Fibroblast of upper back skin (primary cell): Measurements from ENCODE around the gene MCOLN2.
A peak's percentile ranks its signal among the peaks of the same experiment; 100 is the strongest.
"Not testable (repeated sequence)": the region's sequence is repeated elsewhere in the genome, so short reads cannot be mapped to it uniquely, and the experiment has no call there.

Experiments
- DNase-seq: peaks from one replicate; pipeline ENCODE4 v3.0.0-alpha.2; 2013

Gene MCOLN2

DNA sequence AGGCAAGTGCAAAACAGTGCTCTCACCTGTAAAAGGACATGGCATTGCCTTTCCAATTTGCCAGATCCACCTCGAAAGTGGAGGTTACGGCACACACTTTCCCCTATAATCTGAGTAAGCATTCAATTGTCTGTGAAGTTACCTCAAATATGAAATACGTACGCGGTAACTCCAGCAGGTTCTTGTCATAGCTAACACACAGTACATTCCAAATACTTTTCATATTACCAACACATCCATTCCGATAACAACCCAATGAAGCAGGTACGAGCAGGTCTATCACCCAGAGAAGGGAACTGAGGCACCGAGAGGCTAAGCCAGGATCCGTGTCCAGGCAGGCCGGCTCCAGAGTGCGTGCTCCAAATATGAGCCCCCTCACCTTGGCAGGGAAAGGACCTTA lies 57.2 kb downstream of the MCOLN2 start:
- no peak for DNase-seq

DNA sequence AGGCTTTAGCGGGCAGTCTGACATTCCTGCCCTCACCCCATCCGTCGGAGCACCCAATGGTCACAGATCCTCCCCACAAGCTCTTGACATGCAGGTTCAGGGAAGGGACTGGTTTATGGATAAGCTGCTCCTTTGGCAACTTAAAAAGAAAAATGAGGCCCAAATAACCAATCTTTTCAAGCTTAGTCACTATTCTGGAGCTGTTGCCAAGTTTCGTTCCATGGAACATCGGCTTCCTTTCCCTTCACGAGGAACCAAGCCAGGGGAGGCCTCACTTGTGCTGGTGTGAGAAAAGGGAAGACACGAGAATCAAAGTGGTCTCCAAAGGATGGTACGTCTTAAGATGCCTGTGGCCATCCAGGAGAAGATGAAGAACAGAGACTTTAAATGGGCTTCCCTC lies 57.8 kb downstream of the MCOLN2 start:
- DNase-seq: peak; percentile 38

DNA sequence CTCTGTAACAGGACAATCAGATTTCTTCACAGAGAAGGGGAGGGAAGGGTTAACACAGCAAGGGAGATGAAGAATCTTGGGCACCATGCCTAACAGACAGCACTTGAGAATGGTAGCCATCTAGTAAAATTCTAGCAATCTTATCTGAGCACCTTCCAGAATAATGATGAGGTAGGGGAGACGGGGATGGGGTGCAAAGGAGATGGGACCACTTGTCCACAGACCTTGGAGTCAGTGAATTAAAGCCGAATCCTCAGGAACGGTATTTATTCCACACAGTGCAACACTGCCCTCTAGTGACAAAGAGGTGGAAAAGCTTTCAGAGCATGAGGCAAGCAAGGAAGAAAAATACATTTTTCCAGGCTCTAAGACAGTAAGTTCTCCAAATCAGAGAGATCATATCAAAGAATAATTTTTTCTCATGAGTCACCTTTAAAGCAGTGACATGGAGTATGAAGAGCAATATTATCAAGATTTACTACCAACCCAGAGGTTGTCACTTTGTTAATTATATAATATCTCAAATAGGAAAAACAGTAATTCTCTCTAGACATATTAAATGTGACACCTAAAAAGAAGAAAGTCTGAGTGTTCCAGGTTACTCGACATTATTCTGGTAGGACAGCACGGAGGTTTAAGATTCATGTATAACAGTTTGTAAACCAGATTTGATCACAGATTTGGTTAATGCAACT lies 60.6 kb downstream of the MCOLN2 start:
- DNase-seq: peak; percentile 70

DNA sequence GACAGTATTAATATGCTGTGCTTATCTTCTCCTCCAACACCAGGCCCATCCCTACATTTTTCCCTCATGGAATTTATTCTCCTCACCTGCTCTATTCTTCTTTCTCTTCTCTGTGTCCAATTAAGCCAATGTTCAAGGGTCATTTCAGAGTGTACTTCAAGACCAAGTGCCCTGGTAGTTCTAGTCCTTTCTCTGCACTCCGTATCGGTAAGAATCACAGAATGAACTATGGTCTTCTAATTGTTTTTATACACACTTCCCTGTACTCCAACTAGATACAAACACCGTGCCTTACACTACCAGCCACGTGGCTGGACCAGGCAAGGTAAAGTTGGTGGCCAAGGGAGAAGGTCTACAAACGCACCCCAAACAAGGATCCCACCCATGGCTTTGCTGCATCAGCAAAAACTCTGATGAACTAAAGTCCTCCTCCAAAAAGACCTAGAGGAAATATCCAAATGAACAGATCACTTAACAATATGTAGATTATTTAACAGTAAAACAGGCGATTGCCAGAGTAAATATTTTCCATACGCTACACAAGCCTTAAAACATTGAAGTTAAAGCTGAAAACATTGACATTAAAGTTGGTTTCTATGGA lies 63.8 kb downstream of the MCOLN2 start:
- DNase-seq: no peak

DNA sequence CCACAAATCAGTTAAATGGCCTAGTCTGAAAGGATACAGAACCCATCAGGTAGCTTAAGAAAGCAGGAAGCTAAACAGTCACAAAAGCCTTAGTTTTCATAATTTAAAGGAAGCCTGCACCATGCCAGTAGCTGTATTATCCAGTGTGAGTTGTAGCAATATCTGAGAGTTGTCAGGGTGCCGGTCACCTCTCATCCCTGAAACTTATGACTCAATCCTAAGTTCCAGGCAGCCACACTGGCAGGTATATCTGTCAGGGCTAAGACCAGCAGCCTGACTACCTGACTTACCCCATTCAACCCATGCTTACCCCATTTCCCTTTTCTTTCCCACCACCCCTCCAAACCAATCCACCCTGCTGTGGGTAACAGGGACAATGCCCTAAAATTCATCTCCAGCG lies 66.1 kb downstream of the MCOLN2 start:
- DNase-seq: no peak

DNA sequence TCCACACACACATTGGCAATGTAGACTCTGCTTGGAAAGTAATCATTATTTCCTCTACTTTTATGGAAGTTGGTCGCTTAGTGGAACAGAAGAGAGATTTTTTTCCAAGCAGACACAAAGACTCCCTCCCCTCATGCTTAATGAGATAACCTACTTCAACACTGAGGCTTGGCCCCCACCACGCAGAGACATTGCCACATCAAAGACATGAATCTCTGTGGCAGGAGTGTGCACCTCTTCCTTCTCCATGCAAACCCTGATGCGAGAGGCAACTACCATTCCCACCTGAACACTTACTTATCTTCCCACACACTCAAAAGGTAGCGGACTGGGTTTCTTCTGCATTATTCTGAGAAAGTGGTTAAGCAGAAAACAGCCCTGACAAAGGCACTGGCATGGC lies 66.6 kb downstream of the MCOLN2 start:
- no peak for DNase-seq

DNA sequence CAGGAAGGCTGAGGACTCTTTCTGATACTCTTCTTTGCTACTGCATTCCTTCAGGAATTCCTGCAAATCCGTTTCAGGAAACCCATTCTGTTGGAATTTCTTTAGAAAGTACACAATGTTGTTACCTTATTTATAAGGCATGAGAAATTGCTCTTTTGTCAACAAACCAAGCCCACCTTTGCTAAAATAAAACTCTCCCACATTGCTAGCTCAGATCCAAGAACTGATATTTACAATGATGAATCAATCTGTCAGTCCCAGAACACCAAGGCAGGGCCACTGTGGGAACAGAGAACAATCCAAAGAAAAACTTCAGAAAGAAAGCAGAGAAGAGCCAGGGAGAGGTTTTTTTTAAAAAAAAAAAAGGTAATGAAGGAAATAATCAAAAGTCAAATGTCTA lies 67.3 kb downstream of the MCOLN2 start:
- DNase-seq: no peak

DNA sequence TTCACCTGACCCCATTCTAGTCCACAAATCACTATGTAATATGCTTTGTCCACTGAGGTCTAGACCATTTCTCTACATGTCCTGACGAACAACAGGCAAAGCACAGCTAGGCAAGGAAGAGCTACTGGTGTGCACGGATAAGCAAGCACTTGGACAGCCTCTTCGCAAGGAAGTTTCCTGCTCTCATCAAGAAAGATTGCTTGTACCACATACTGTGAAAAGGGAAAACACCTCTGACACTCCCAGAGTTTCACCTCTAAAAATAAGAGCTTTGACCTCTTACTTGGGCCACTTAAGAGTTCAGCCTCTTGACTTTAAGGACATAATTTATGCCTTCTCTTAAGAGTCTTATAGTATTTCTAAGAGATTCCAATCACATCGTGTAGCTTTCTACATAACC lies 67.9 kb downstream of the MCOLN2 start:
- no peak for DNase-seq

DNA sequence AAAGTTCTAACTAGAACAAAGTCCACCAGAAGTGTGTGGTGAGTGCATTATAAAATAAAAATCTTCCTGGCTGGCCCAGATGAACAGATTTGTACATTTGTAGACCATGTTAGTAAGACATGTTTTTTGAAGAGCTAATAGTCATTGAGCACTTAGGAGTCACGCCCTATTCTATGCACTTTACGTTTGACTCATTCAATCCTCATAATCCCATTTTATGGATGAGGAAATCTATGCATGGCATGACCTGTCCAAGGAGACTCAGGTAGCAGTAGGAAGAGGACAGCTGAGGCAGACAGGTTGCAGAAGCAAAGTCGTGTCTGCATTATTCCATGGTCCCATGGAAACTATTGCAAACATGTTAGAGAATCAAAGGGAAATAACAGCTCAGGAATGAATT lies 73.6 kb downstream of the MCOLN2 start:
- DNase-seq: no peak

DNA sequence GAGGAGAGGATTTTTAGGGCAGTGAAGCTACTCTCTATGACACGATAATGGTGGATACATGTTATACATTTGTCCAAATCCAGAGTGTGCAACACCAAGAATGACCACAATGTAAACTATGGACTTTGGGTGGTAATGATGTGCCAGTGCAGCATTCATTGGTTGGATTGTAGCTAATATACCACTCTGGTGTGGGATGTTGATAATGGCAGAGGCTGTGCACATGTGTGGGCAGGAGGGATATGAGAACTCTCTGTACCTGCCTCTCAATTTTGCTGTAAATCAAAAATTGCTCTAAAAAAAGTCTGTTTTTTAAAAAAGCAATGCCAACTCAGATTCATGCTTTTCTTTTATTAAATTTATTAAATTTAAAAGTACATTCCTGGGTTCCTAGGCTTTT lies 76.8 kb downstream of the MCOLN2 start:
- no peak for DNase-seq

DNA sequence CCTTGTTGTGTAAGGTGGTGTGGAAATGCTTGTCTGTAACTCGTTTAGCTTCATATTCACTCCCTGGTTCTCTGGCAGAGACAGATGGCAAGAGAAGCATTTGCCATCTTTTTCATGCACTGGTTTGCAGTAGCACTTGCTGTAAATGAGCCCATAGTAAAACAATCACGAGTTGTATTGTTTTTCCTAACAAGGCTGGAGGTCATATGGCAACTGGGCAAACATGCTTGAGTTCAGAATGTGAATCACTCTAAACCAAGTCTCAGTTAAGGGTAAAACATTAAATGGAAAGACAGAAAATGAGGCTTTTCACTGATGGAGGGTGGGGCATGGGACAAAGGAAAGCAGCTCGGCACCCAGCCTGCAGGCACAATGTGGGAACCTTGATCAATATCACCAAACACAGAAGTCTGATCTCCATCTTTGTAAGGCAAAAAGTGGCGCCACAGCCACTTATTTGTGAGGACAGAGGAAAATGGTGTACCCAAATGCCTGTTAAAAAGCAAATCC lies 77.4 kb downstream of the MCOLN2 start:
- DNase-seq: no peak

DNA sequence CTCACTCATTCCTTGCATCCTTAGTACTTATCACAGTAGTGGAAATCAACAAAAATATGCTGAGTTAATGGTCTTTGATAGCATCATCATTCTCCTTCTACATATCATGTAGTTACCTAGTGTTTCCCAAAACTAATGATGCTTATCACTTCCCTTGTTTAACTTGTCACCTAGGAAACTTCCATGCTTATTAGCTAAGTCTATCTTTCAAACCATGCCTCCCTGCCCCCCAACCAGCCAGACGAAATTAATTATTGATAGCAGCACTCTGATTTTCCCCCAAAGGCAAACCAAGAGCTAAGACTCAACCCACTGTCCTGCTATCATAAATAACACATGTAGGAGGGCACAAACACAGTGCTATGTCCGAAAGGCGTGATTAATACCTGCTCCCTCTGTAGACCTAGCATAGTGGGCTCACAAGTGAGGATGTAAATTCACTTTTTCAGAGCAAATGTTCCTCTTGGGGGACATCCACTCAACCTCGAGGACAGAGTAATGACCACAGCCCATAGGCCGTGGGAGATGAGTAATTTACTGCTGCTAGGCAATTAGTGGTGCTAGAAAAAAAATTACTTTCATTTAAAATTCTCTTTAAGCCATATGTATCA lies 78.1 kb downstream of the MCOLN2 start:
- DNase-seq: no peak

DNA sequence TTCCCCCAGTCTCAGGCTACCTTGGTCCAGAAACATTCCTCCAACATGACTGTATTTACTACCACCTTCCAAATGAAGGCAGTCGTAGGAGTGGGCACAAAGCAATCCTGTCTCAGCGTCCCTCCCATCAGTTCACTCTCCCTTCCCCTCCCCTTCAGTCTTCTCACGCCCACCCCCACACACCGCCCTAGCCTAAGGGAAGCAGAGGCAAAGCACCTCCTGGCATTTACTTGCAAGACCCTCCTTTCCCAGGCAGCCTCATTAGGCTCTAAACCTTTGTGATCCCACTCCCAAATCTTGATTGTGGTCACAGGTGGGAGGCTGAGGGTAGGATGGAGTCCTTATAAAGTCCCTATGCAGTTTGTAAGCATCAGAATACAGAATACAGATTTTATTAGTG lies 80.0 kb downstream of the MCOLN2 start:
- DNase-seq: no peak

DNA sequence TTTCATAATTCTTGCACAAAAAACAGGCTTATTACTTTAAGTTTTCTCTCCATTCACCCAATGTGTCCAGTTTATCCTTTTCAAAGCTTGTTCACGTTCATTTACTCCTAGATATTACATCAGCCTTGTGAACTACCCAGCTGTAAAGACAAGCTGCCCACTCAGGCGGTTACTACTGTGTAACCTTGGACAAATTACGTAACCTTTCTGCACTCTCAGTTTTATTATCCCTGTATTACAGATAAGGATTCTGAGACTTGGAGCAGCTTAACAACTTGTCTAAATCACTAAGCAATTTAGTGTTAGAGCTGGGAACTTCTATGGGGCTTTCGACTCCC lies 83.4 kb downstream of the MCOLN2 start:
- DNase-seq: no peak

DNA sequence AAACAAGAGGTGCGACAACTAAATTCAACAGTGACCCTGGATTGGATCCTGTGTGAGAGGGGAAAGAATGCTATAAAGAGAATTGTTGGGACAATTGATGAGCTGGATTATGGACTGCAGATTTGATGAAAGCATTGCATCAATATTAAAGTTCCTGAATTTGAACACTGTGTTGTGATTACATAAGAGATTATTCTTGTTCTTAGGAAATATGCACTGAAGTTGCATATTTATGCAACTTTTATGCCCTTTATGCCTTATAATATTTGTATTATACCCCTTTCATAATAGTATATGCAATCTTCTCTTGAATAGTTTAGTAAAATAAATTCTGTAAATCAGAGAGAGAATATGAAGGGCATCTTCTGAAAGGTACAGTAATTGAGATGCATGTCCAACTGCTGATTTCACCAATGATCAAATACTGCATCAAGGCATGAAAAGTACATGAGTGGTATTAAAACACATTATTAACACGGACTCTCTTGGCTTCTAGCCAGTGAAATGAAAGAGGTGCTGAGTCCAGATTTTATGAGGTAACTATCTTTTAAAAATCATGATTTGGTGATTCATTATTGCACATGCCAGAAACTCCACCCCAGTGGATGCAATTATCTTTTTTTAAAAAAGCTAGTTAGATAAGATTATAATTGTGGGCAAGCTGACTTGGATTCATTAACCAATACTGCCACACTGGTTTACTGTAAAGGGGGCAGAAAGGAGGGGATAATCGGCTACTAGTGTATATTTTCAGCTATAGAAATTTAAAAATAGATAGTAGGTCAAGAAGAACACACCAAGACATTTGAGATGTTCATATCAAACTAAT lies 84.0 kb downstream of the MCOLN2 start:
- no peak for DNase-seq

DNA sequence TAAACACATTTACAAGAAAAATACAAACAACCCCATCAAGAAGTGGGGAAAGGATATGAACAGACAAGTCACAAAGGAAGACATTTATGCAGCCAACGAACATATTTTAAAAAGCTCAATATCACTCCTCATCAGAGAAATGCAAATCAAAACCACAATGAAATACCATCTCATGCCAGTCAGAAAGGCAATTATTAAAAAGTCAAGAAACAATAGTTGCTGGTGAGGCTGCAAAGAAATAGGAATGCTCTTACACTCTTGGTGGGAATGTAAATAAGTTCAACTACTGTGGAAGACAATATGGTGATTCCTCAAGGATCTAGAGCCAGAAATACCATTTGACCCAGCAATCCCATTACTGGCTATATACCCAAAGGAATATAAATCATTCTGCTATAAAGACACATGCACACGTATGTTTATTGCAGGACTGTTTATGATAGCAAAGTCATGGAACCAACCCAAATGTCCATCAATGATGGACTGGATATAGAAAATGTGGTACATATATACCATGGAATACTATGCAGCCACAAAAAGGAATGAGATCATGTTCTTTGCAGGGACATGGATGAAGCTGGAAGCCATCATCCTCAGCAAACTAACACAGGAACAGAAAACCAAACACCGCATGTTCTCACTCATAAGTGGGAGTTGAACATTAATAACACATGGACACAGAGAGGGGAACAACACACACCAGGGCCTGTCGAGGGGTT lies 88.0 kb downstream of the MCOLN2 start:
- not testable (repeated sequence) for DNase-seq

DNA sequence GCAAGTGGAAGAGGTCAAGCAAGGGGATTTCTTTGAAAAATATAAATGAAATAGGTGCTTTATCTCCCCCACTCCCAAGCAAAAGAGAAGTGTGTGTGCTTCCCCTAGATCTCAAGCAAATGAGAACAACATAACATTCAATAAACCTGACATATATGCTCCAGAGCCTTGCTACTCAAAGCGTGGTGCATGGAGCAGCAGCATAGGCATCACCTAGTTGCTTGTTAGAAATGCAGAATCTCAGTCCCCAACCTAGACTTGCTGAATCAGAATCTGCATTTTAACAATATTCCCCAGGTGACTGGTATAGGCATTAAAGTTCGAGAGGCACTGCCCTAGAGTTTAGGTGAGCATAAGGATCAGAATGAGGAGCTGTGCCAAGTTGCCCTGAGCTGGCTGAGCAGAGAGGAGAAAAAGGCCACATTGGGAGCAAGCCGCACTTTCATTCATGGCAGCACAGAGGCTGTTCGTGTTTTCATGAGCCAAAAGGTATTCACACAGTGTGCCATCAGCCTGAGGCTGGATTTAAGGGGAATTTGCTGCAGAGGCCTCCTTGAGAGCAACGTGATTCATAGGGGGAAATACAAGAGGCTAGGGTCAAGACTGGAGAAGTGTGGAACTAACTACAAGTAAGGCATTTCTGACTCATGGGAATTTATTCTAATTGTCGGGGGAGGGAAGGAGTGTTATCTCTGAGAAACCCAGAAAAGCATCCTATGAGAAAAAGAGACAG lies 89.7 kb downstream of the MCOLN2 start:
- peak; percentile 59 for DNase-seq

DNA sequence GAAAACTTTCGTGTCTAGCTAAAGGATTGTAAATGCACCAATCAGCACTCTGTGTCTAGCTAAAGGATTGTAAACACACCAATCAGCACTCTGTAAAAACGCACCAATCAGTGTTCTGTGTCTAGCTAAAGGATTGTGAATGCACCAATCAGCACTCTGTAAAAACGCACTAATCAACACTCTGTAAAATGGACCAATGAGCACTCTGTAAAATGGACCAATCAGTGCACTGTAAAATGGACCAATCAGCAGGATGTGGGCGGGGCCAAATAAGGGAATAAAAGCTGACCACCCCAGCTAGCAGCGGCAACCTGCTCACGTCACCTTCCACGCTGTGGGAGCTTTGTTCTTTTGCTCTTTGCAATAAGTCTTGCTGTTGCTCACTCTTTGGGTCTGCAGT lies 94.2 kb downstream of the MCOLN2 start:
- DNase-seq: not testable (repeated sequence)

DNA sequence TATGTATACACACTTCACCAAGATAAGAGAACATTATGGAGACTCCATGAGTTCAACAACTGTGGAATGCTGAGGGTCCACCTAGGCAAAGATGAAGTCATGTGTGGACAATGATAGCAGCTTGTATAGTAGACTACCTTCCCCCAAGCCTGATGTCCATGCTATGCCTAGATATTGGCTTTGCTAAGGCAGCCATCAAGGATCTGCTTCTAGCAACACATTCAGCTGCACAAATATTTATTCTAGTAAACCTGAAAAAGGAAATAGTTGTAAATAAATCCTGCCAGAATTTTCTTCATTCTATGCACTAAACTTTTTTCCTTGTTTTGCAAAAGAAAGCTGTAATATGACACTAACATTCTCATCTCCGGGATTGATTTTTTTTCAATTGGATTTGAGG lies 96.9 kb downstream of the MCOLN2 start:
- DNase-seq: no peak

DNA sequence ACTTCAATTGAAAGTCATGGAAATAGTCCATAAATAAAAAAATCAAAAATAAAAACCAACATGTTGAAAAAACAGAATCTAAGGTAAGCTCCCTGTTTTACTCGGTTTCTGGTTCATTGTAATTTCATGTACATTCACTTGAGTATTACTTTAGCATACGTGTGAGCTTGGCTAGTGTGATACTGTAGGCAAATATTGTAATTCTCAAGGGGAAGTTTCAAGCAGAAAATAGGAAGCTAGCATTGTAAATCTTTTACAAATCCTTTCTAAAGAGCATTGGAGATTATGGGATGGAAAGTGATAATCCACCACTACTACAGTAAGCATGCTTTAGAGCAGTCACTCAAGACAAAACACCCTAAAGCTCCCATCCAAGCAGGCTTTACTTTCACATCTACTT lies 100.6 kb downstream of the MCOLN2 start:
- DNase-seq: no peak

DNA sequence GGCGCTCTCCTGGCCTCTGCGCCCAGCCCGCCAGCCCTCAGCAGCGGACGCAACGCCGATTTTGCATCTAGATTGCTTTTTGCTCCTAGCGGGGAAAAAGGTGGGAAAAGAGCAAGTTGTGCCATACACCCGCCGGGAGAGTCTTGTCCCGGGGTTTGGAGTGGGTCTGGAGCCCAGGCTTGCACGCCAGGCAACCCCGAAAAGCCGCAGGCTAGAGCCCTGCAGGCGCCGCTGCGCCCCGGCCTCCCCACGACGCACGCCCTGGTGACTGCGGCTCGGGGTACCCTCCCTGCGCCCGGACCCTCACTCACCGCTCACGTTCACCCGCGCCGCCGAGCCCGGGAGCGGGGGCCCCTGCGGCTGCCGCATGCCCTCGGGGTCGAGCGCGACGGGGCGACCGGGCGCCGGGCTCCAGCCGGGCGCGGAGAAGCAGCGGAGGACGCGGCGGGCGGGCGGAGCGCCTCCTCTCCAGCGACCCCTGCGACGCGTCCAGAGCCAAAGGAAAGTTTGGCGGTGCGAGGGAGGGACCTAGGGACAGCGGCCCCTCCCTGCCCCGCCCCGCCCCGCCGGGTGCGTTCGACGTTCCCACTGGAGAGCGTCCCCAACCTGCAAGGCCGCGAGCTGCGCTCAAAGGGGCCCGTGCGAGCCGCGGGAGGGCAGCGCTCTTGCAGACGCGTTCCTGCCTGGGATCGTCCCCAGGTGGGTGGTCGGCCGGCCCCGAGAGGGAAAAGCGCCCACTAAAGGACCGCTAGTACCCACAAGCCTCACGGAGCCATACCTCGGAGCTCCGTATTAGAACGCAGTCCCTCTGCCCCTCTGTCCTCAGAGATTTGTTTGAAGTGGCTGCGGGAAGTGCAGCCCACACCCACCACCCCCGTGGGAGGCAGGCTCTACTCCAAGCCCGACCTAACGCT lies 104.0 kb downstream of the MCOLN2 start, which contains the start of gene LPAR3:
LPAR3 (minus strand) TSS at position 502 of the 914 bp plus-strand sequence. CDS start 27,086 bp downstream, outside the sequence.
- DNase-seq: no peak
